Caco-2 (cell line): ENCODE data around the gene BPIFA1. TPM values are rescaled to one million over a fixed set of nuclear protein-coding genes. Genes with fewer than 3 reads are reported as not detected.

Experiments
- BruUV-seq: library from RNA; stranded (reverse); fragments of 400-500 nt; replicated peaks from 2 replicates; lab custom pipeline; 2021; lab: Mats Ljungman, UMichigan
- CTCF ChIA-PET: fragments of 300-600 bp; sonication (Branson Sonifier 250); formaldehyde crosslinking; loops from one replicate; lab custom pipeline; 2022; ENCODE audit warnings: antibody characterized with exemption; lab: Charles Lee
- POLR2A ChIA-PET: fragments of 300-600 bp; sonication (Branson Sonifier 250); formaldehyde crosslinking; loops from one replicate; lab custom pipeline; 2022; ENCODE audit warnings: antibody characterized with exemption; lab: Charles Lee
- DNase-seq, 2 experiments: peaks; one replicate each; pipeline versions ENCODE4 v3.0.0 to v3.0.0-alpha.2; 2020 to 2022
- H3K27me3 ChIP-seq: replicated peaks from 2 replicates; pipeline ENCODE4 v1.6.0; 2011; ENCODE audit warnings: low read length; ENCODE audit not compliant: control insufficient read depth, insufficient read depth
- H3K36me3 ChIP-seq: 2 replicates; pipeline ENCODE4 v1.5.1; 2011; ENCODE audit warnings: low read length; ENCODE audit not compliant: control insufficient read depth, insufficient read depth
- H3K4me1 ChIP-seq: fragments of 250-450 bp; sonication (Bioruptor Pico); 2 replicates; pipeline ENCODE4 v1.5.1; 2020; ENCODE audit warnings: mild to moderate bottlenecking
- H3K4me3 ChIP-seq: 2 replicates; pipeline ENCODE4 v1.5.1; 2011; ENCODE audit warnings: low read depth, mild to moderate bottlenecking, control low read depth, low read length
- H3K9me3 ChIP-seq: fragments of 250-450 bp; sonication (Bioruptor Pico); 2 replicates; pipeline ENCODE4 v1.5.1; 2020; ENCODE audit warnings: mild to moderate bottlenecking, moderate library complexity
- H3K27ac Mint-ChIP-seq: one replicate; pipeline ENCODE4 v1.8.0; 2022; ENCODE audit warnings: mixed read lengths; ENCODE audit not compliant: unreplicated experiment
- H3K27me3 Mint-ChIP-seq: one replicate; pipeline ENCODE4 v1.8.0; 2022; ENCODE audit warnings: mixed read lengths; ENCODE audit not compliant: insufficient read depth, unreplicated experiment
- H3K36me3 Mint-ChIP-seq: one replicate; pipeline ENCODE4 v1.8.0; 2022; ENCODE audit warnings: mild to moderate bottlenecking, mixed read lengths; ENCODE audit not compliant: insufficient read depth, unreplicated experiment
- H3K4me1 Mint-ChIP-seq: one replicate; pipeline ENCODE4 v1.8.0; 2022; ENCODE audit warnings: low read depth, mixed read lengths; ENCODE audit not compliant: unreplicated experiment
- H3K4me3 Mint-ChIP-seq: one replicate; pipeline ENCODE4 v1.8.0; 2022; ENCODE audit warnings: mild to moderate bottlenecking, moderate library complexity, mixed read lengths; ENCODE audit not compliant: unreplicated experiment
- H3K9me3 Mint-ChIP-seq: one replicate; pipeline ENCODE4 v1.8.0; 2022; ENCODE audit warnings: mixed read lengths; ENCODE audit not compliant: unreplicated experiment
- CTCF ChIP-seq, 2 experiments: fragments of 200-600 bp in 1 of 2; IDR thresholded peaks; 1 replicate in 1 of 2; 2 replicates in 1 of 2; pipeline versions ENCODE4 v1.5.1 to v1.8.0; 2011 to 2022; ENCODE audit warnings: antibody characterized with exemption in 1 of 2, control low read depth in 1 of 2, inconsistent platforms in 1 of 2, low read depth in 1 of 2, low read length in 1 of 2, mild to moderate bottlenecking in 1 of 2, moderate library complexity in 1 of 2; ENCODE audit not compliant: insufficient read depth in 1 of 2, severe bottlenecking in 1 of 2, unreplicated experiment in 1 of 2
- intact Hi-C: fragments of 100-400 bp; cut with micrococcal nuclease; formaldehyde crosslinking; loops from one replicate; pipeline ENCODE4 v1.10.0; 2022; ENCODE audit not compliant: unreplicated experiment
- total RNA-seq: library from RNA; stranded (reverse); gene quantifications from 2 replicates; pipeline ENCODE4 v1.2.3, GENCODE V29; 2022

The BPIFA1 gene
- total RNA-seq, 1 experiment from 2014 or later = not detected

DNA sequence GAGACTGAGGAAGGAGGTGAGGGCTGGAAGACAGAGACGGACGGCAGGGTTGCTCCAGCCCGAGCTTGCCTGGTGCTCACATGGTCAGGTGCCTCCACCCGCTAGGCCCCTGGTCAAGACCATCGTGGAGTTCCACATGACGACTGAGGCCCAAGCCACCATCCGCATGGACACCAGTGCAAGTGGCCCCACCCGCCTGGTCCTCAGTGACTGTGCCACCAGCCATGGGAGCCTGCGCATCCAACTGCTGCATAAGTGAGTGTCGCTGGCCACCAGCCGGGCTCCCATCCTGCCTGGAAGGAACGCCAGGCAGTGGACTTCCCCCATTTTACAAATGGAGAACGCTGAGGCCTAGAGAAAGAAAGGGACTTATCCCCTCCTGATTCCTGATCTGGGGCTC, 55.1 kb downstream of the BPIFA1 start:
- no peaks in the 10 kb centered on the region for H3K36me3 Mint-ChIP-seq
- peaks cover 37% of the 10 kb centered on the region for H3K27me3 Mint-ChIP-seq
- Histone ChIP-seq H3K9me3 (no peaks in the 10 kb centered on the region), H3K4me1 (no peaks in the 10 kb centered on the region), H3K27me3 (no peaks in the 10 kb centered on the region), H3K36me3 (no peaks in the 10 kb centered on the region), H3K4me3 (no peak overlapping the region)
- no TSS peak for BruUV-seq
- no peaks in the 10 kb centered on the region for H3K4me1 Mint-ChIP-seq
- no peak for TF ChIP-seq CTCF (IDR thresholded peaks at IDR 0.05; ENCODE audit: insufficient read depth in 1 of 2, low read depth in 1 of 2, low read length in 1 of 2, severe bottlenecking in 1 of 2, unreplicated experiment in 1 of 2)
- DNase-seq = no peak
- intact Hi-C loops = no loop called here
- ChIA-PET POLR2A (no interaction called here), CTCF (interaction anchor here (0.6 to 2.5 kb wide), 2 partner anchors 28 to 176 kb away, joined by 5 to 9 read pairs; no protein-coding TSS in a partner anchor)
- no peak overlapping the region for H3K4me3 Mint-ChIP-seq
- H3K9me3 Mint-ChIP-seq = no peaks in the 10 kb centered on the region
- H3K27ac Mint-ChIP-seq = no peak overlapping the region

DNA sequence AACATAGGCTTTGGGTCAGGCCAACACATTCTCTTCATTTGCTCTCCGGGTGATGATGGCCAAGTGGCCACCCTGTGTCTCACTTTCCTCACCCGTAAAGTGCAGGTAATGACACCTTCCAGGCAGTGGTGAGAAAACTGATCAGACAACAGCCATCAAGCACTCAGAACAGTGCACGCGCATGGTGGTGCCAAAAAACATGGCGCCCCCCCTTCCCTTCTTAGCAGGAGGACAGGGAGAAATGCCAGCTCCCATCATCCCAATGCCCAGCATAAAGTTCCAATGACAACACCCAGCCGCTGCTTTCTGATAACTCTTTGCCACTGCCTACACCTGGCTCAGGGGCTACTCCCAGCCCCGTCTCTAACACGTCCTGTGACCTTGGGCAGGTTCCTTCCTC, 55.6 kb downstream of the BPIFA1 start:
- TF ChIP-seq CTCF (IDR thresholded peaks at IDR 0.05; ENCODE audit: insufficient read depth in 1 of 2, low read depth in 1 of 2, low read length in 1 of 2, severe bottlenecking in 1 of 2, unreplicated experiment in 1 of 2) = no peak
- no peak for DNase-seq
- POLR2A ChIA-PET = no interaction called here
- Mint-ChIP-seq H3K27me3 (peaks cover 37% of the 10 kb centered on the region), H3K4me3 (no peak overlapping the region), H3K27ac (no peak overlapping the region), H3K4me1 (no peaks in the 10 kb centered on the region), H3K36me3 (no peaks in the 10 kb centered on the region), H3K9me3 (no peaks in the 10 kb centered on the region)
- CTCF ChIA-PET = interaction anchor here (0.6 to 2.5 kb wide), 2 partner anchors 29 to 176 kb away, joined by 5 to 9 read pairs; no protein-coding TSS in a partner anchor
- H3K9me3 ChIP-seq = no peaks in the 10 kb centered on the region
- H3K36me3 ChIP-seq = no peaks in the 10 kb centered on the region
- no peaks in the 10 kb centered on the region for H3K27me3 ChIP-seq
- no peaks in the 10 kb centered on the region for H3K4me1 ChIP-seq
- no peak overlapping the region for H3K4me3 ChIP-seq
- BruUV-seq = no TSS peak
- intact Hi-C loops = no loop called here

GRCh38 chr20:33291830-33292355, 56.1 kb downstream of the BPIFA1 start:
- Mint-ChIP-seq H3K4me3 (no peak overlapping the region), H3K4me1 (no peaks in the 10 kb centered on the region), H3K9me3 (no peaks in the 10 kb centered on the region), H3K27me3 (peaks cover 35% of the 10 kb centered on the region), H3K27ac (no peak overlapping the region), H3K36me3 (no peaks in the 10 kb centered on the region)
- TF ChIP-seq CTCF (IDR thresholded peaks at IDR 0.05; ENCODE audit: insufficient read depth in 1 of 2, low read depth in 1 of 2, low read length in 1 of 2, severe bottlenecking in 1 of 2, unreplicated experiment in 1 of 2) = peak; percentile 99 to 100
- ChIA-PET CTCF (interaction anchor here (0.9 to 2.5 kb wide), 3 partner anchors 9 to 29 kb away, joined by 3 to 9 read pairs (median 3); partner anchors contain the start of gene BPIFB1), POLR2A (no interaction called here)
- Histone ChIP-seq H3K4me3 (no peak overlapping the region), H3K4me1 (no peaks in the 10 kb centered on the region), H3K9me3 (no peaks in the 10 kb centered on the region), H3K36me3 (no peaks in the 10 kb centered on the region), H3K27me3 (no peaks in the 10 kb centered on the region)
- peak; percentile 74 to 84 for DNase-seq
- no TSS peak for BruUV-seq
- intact Hi-C loops = no loop called here

Other genes with a start within 250 kb of the BPIFA1 start
- gene SUN5, start 231.6 kb upstream of the BPIFA1 start, total RNA-seq = not detected in 2 replicates
- not detected in 2 replicates for gene BPIFB2, start 228.3 kb upstream of the BPIFA1 start, total RNA-seq
- not detected in 2 replicates for gene BPIFB6, start 204.3 kb upstream of the BPIFA1 start, total RNA-seq
- not detected in 2 replicates for gene BPIFB3, start 182.1 kb upstream of the BPIFA1 start, total RNA-seq
- not detected in 2 replicates for gene BPIFB4, start 156.4 kb upstream of the BPIFA1 start, total RNA-seq
- gene BPIFA2, start 67.8 kb upstream of the BPIFA1 start, total RNA-seq = not detected in 2 replicates
- gene BPIFA3, start 18.6 kb upstream of the BPIFA1 start, total RNA-seq = not detected in 2 replicates
- not detected in 2 replicates for gene BPIFB1, start 47.2 kb downstream of the BPIFA1 start, total RNA-seq
- 116 and 120 TPM in 2 replicates for gene CDK5RAP1, start 165.5 kb downstream of the BPIFA1 start, total RNA-seq
- 13.6 and 15.4 TPM in 2 replicates for gene SNTA1, start 207.8 kb downstream of the BPIFA1 start, total RNA-seq